ENCODE data around the gene ARF3. TPM values are rescaled to one million over a fixed set of nuclear protein-coding genes. Genes with fewer than 3 reads are reported as not detected.

Gene ARF3
- total RNA-seq, 1 experiment from 2014 or later, result 166 TPM

DNA sequence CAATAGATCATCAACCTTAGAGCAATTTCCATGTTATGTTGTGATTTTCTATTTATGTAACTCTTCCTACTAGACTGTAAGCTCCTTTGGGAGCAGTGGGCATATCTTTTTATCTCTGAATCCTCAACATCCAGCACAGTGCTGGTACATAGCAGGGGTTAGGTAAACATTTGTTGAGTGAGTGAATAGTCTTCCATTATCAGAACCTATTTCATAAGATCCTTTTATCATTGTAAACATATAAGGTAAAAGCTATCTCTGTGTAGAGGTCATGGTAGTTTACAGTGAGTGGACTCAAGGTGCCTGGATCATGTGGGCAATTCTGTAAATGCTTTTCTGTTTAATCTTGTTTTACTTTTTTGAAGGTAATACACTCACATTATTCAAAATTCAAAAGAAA lies 47.1 kb downstream of the ARF3 start:
- no peak overlapping the region for H3K4me2 ChIP-seq (ENCODE audit: low read length)
- no TSS peak for BruUV-seq (replicated peaks)
- no peak overlapping the region for H3K9ac ChIP-seq (ENCODE audit: low read length)
- no peaks in the 10 kb centered on the region for H3K79me2 ChIP-seq (ENCODE audit: insufficient read depth, low read length)
- no peaks in the 10 kb centered on the region for H3K27me3 ChIP-seq (ENCODE audit: insufficient read depth, low read length)
- RAD21 ChIA-PET (ENCODE audit: low non-redundant PET in 1 of 2, low total read pairs in 2 of 2, uncharacterized antibody in 2 of 2, unreplicated experiment in 2 of 2), result no interaction called here
- H3K27ac ChIP-seq (ENCODE audit: low read depth, low read length), result no peak overlapping the region
- no peaks in the 10 kb centered on the region for H3K9me2 ChIP-seq (ENCODE audit: insufficient read depth)
- CTCF ChIA-PET, result interaction anchor here (1.3 kb wide), 1 partner anchor 27 kb away, joined by 3 read pairs; no protein-coding TSS in a partner anchor
- no peak for ATAC-seq
- intact Hi-C loops (cut with micrococcal nuclease), result no loop called here
- no peaks in the 10 kb centered on the region for H3K4me1 ChIP-seq (ENCODE audit: control insufficient read depth in 1 of 2, insufficient read depth in 2 of 2, low read length in 2 of 2)
- DNase-seq (ENCODE audit: low read depth, low spot score), result no peak
- POLR2A ChIA-PET, result interaction anchor here (1.5 kb wide), 1 partner anchor 47 kb away, joined by 6 read pairs; the partner anchor contains the start of gene ARF3
- H4K20me1 ChIP-seq (ENCODE audit: insufficient read depth), result no peaks in the 10 kb centered on the region
- H3K4me3 ChIP-seq (replicated peaks in 1 of 2; ENCODE audit: low read depth in 1 of 2, low read length in 2 of 2), result no peak overlapping the region
- no peak for TF ChIP-seq SP1 (IDR thresholded peaks at IDR 0.05; ENCODE audit: low read depth)
- TF ChIP-seq ZFX (IDR thresholded peaks at IDR 0.05), result no peak
- TF ChIP-seq SRF (IDR thresholded peaks at IDR 0.05; ENCODE audit: low read depth), result no peak
- TF ChIP-seq, protein P1, sequence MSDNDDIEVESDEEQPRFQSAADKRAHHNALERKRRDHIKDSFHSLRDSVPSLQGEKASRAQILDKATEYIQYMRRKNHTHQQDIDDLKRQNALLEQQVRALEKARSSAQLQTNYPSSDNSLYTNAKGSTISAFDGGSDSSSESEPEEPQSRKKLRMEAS (IDR thresholded peaks at IDR 0.05), result no peak
- no peak for TF ChIP-seq TCF7L2 (IDR thresholded peaks at IDR 0.05; ENCODE audit: borderline replicate concordance, extremely low read depth, insufficient read depth, insufficient read length)
- TF ChIP-seq, protein P2, sequence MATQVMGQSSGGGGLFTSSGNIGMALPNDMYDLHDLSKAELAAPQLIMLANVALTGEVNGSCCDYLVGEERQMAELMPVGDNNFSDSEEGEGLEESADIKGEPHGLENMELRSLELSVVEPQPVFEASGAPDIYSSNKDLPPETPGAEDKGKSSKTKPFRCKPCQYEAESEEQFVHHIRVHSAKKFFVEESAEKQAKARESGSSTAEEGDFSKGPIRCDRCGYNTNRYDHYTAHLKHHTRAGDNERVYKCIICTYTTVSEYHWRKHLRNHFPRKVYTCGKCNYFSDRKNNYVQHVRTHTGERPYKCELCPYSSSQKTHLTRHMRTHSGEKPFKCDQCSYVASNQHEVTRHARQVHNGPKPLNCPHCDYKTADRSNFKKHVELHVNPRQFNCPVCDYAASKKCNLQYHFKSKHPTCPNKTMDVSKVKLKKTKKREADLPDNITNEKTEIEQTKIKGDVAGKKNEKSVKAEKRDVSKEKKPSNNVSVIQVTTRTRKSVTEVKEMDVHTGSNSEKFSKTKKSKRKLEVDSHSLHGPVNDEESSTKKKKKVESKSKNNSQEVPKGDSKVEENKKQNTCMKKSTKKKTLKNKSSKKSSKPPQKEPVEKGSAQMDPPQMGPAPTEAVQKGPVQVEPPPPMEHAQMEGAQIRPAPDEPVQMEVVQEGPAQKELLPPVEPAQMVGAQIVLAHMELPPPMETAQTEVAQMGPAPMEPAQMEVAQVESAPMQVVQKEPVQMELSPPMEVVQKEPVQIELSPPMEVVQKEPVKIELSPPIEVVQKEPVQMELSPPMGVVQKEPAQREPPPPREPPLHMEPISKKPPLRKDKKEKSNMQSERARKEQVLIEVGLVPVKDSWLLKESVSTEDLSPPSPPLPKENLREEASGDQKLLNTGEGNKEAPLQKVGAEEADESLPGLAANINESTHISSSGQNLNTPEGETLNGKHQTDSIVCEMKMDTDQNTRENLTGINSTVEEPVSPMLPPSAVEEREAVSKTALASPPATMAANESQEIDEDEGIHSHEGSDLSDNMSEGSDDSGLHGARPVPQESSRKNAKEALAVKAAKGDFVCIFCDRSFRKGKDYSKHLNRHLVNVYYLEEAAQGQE (IDR thresholded peaks at IDR 0.05; ENCODE audit: low read depth), result no peak
- TF ChIP-seq CEBPB (IDR thresholded peaks at IDR 0.05; ENCODE audit: low read depth), result no peak
- TF ChIP-seq, protein P3, sequence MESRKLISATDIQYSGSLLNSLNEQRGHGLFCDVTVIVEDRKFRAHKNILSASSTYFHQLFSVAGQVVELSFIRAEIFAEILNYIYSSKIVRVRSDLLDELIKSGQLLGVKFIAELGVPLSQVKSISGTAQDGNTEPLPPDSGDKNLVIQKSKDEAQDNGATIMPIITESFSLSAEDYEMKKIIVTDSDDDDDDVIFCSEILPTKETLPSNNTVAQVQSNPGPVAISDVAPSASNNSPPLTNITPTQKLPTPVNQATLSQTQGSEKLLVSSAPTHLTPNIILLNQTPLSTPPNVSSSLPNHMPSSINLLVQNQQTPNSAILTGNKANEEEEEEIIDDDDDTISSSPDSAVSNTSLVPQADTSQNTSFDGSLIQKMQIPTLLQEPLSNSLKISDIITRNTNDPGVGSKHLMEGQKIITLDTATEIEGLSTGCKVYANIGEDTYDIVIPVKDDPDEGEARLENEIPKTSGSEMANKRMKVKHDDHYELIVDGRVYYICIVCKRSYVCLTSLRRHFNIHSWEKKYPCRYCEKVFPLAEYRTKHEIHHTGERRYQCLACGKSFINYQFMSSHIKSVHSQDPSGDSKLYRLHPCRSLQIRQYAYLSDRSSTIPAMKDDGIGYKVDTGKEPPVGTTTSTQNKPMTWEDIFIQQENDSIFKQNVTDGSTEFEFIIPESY (IDR thresholded peaks at IDR 0.05; ENCODE audit: extremely low read depth, insufficient replicate concordance, low read length), result no peak
- no peak for TF ChIP-seq ZNF274 (IDR thresholded peaks at IDR 0.05; ENCODE audit: low read depth, low read length)
- TF ChIP-seq, protein P4, sequence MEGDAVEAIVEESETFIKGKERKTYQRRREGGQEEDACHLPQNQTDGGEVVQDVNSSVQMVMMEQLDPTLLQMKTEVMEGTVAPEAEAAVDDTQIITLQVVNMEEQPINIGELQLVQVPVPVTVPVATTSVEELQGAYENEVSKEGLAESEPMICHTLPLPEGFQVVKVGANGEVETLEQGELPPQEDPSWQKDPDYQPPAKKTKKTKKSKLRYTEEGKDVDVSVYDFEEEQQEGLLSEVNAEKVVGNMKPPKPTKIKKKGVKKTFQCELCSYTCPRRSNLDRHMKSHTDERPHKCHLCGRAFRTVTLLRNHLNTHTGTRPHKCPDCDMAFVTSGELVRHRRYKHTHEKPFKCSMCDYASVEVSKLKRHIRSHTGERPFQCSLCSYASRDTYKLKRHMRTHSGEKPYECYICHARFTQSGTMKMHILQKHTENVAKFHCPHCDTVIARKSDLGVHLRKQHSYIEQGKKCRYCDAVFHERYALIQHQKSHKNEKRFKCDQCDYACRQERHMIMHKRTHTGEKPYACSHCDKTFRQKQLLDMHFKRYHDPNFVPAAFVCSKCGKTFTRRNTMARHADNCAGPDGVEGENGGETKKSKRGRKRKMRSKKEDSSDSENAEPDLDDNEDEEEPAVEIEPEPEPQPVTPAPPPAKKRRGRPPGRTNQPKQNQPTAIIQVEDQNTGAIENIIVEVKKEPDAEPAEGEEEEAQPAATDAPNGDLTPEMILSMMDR (IDR thresholded peaks at IDR 0.05 in 2 of 3, conservative IDR thresholded peaks at IDR 0.05 in 1 of 3; ENCODE audit: borderline replicate concordance in 1 of 3, insufficient read depth in 1 of 3, low read depth in 2 of 3, low read length in 2 of 3), result no peak
- TF ChIP-seq ELF1 (IDR thresholded peaks at IDR 0.05; ENCODE audit: borderline replicate concordance, low read depth), result no peak
- TF ChIP-seq EZH2phosphoT487 (IDR thresholded peaks at IDR 0.05; ENCODE audit: borderline replicate concordance), result no peak
- TF ChIP-seq POLR2AphosphoS5 (IDR thresholded peaks at IDR 0.05; ENCODE audit: low read depth, low read length), result no peak
- TF ChIP-seq FOSL1 (IDR thresholded peaks at IDR 0.05; ENCODE audit: low read depth), result no peak
- TF ChIP-seq SIN3A (IDR thresholded peaks at IDR 0.05; ENCODE audit: low read depth), result no peak
- TF ChIP-seq EGR1 (IDR thresholded peaks at IDR 0.05; ENCODE audit: low read depth), result no peak
- no peak for TF ChIP-seq CBX3 (IDR thresholded peaks at IDR 0.05; ENCODE audit: low read depth)
- TF ChIP-seq EZH2 (IDR thresholded peaks at IDR 0.05), result no peak
- no peak for TF ChIP-seq YY1 (IDR thresholded peaks at IDR 0.05; ENCODE audit: extremely low read depth, insufficient replicate concordance, low read depth, low read length)
- TF ChIP-seq, protein P5, sequence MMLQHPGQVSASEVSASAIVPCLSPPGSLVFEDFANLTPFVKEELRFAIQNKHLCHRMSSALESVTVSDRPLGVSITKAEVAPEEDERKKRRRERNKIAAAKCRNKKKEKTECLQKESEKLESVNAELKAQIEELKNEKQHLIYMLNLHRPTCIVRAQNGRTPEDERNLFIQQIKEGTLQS (IDR thresholded peaks at IDR 0.05), result no peak
- no peaks in the 10 kb centered on the region for H3K36me3 ChIP-seq (ENCODE audit: control insufficient read depth in 1 of 2, insufficient read depth in 2 of 2, low read length in 2 of 2)
- no peaks in the 10 kb centered on the region for H3K9me3 ChIP-seq (ENCODE audit: control insufficient read depth in 1 of 2, insufficient read depth in 1 of 2, low read depth in 1 of 2, low read length in 2 of 2)
- no peak overlapping the region for H2AFZ ChIP-seq (ENCODE audit: low read depth, low read length, poor library complexity, severe bottlenecking)

All from HCT116 (cell line).